ENCODE data around the gene HECTD1. TPM values are rescaled to one million over a fixed set of nuclear protein-coding genes. Genes with fewer than 3 reads are reported as not detected.

HECTD1 gene
- polyA plus RNA-seq, 3 donors: 33.1 to 61.3 (median 50.0) TPM

Other genes with a start within 250 kb of the HECTD1 start
- gene AP4S1, start 182.1 kb downstream of the HECTD1 start, polyA plus RNA-seq: 1 to 10 TPM; 2.4 to 7.4 (median 3.0) TPM
- gene STRN3, start 181.4 kb downstream of the HECTD1 start, polyA plus RNA-seq: 10 to 100 TPM in 2 of 3 donors, 1 to 10 TPM in 1; 5.1 to 17.1 (median 14.8) TPM
- gene HEATR5A, start 212.8 kb upstream of the HECTD1 start, polyA plus RNA-seq: 10 to 100 TPM in 1 of 3 donors, 1 to 10 TPM in 2; 3.8 to 10.8 (median 7.8) TPM
- 10 to 100 TPM in 2 of 3 donors, 1 to 10 TPM in 1; 7.2 to 19.1 (median 17.7) TPM for gene DTD2, start 249.7 kb upstream of the HECTD1 start, polyA plus RNA-seq